Osteocyte (in vitro differentiated cells): ENCODE measurements around the gene NHSL2. TPM values are rescaled to one million over a fixed set of nuclear protein-coding genes. Genes with fewer than 3 reads are reported as not detected.

ENCODE experiments used
- DNase-seq: peaks from one replicate; pipeline ENCODE4 v3.0.0; 2021; ENCODE audit warnings: mixed read lengths; ENCODE audit not compliant: unreplicated experiment; ENCODE audit errors: extremely low spot score
- H3K27ac Mint-ChIP-seq: one replicate; pipeline ENCODE4 v1.8.0; 2021; ENCODE audit warnings: mild to moderate bottlenecking, mixed read lengths; ENCODE audit not compliant: unreplicated experiment
- H3K27me3 Mint-ChIP-seq: one replicate; pipeline ENCODE4 v1.8.0; 2021; ENCODE audit warnings: mixed read lengths; ENCODE audit not compliant: unreplicated experiment
- H3K36me3 Mint-ChIP-seq: one replicate; pipeline ENCODE4 v1.8.0; 2021; ENCODE audit warnings: mixed read lengths; ENCODE audit not compliant: unreplicated experiment
- H3K4me1 Mint-ChIP-seq: one replicate; pipeline ENCODE4 v1.8.0; 2021; ENCODE audit warnings: mixed read lengths; ENCODE audit not compliant: unreplicated experiment
- H3K4me3 Mint-ChIP-seq: one replicate; pipeline ENCODE4 v1.8.0; 2021; ENCODE audit warnings: mild to moderate bottlenecking, moderate library complexity, mixed read lengths; ENCODE audit not compliant: unreplicated experiment
- H3K9me3 Mint-ChIP-seq: one replicate; pipeline ENCODE4 v1.8.0; 2021; ENCODE audit warnings: mixed read lengths; ENCODE audit not compliant: unreplicated experiment
- CTCF ChIP-seq: fragments of 200-600 bp; sonication (generic); IDR thresholded peaks from 2 replicates; pipeline ENCODE4 v1.5.0; 2021; ENCODE audit warnings: antibody characterized with exemption, mild to moderate bottlenecking, moderate library complexity
- total RNA-seq: library from RNA; stranded (reverse); gene quantifications from 2 replicates; pipeline ENCODE4 v1.2.1, GENCODE V29; 2021

NHSL2 gene
- total RNA-seq, 1 donor from 2014 or later, result 7.3 TPM

- H3K9me3 Mint-ChIP-seq, result no peaks in the 10 kb centered on the region
- no peaks in the 10 kb centered on the region for H3K36me3 Mint-ChIP-seq
- H3K4me3 Mint-ChIP-seq, result no peak overlapping the region
- TF ChIP-seq CTCF, result no peak
- no peaks in the 10 kb centered on the region for H3K4me1 Mint-ChIP-seq
- no peaks in the 10 kb centered on the region for H3K27me3 Mint-ChIP-seq
- no peak overlapping the region for H3K27ac Mint-ChIP-seq
- no peak for DNase-seq
Measured at GRCh38 chrX:72060196-72060920, 149.7 kb downstream of the NHSL2 start.

GRCh38 chrX:72060921-72061490 is 150.4 kb downstream of the NHSL2 start:
- no peak for TF ChIP-seq CTCF
- H3K27me3 Mint-ChIP-seq, result no peaks in the 10 kb centered on the region
- DNase-seq, result no peak
- H3K36me3 Mint-ChIP-seq, result no peaks in the 10 kb centered on the region
- H3K9me3 Mint-ChIP-seq, result peaks cover 3% of the 10 kb centered on the region
- no peak overlapping the region for H3K27ac Mint-ChIP-seq
- H3K4me3 Mint-ChIP-seq, result no peak overlapping the region
- H3K4me1 Mint-ChIP-seq, result no peaks in the 10 kb centered on the region

GRCh38 chrX:72062916-72063315 is 152.3 kb downstream of the NHSL2 start:
- Mint-ChIP-seq H3K4me3 (no peak overlapping the region), H3K9me3 (peaks cover 5% of the 10 kb centered on the region), H3K36me3 (no peaks in the 10 kb centered on the region), H3K27me3 (no peaks in the 10 kb centered on the region), H3K27ac (no peak overlapping the region), H3K4me1 (no peaks in the 10 kb centered on the region)
- TF ChIP-seq CTCF, result no peak
- no peak for DNase-seq

- peak overlapping the region; percentile 39 for H3K4me3 Mint-ChIP-seq
- TF ChIP-seq CTCF, result no peak
- DNase-seq, result no peak
- peaks cover 6% of the 10 kb centered on the region for H3K4me1 Mint-ChIP-seq
- H3K27ac Mint-ChIP-seq, result no peak overlapping the region
- H3K36me3 Mint-ChIP-seq, result no peaks in the 10 kb centered on the region
- H3K9me3 Mint-ChIP-seq, result peaks cover 5% of the 10 kb centered on the region
- no peaks in the 10 kb centered on the region for H3K27me3 Mint-ChIP-seq
Measured at GRCh38 chrX:72069350-72070160, 158.9 kb downstream of the NHSL2 start.

GRCh38 chrX:72071213-72071612 is 160.6 kb downstream of the NHSL2 start:
- H3K4me3 Mint-ChIP-seq, result no peak overlapping the region
- TF ChIP-seq CTCF, result no peak
- no peak for DNase-seq
- no peak overlapping the region for H3K27ac Mint-ChIP-seq
- peaks cover 6% of the 10 kb centered on the region for H3K4me1 Mint-ChIP-seq
- H3K27me3 Mint-ChIP-seq, result no peaks in the 10 kb centered on the region
- H3K9me3 Mint-ChIP-seq, result no peaks in the 10 kb centered on the region
- no peaks in the 10 kb centered on the region for H3K36me3 Mint-ChIP-seq
